GM12874 (cell line): Measurements from ENCODE around the gene MAFG.

Experiments used
- CTCF ChIP-seq: IDR thresholded peaks from 2 replicates; pipeline ENCODE4 v1.5.1; 2011; ENCODE audit warnings: low read depth, mild to moderate bottlenecking, control low read depth, low read length, moderate library complexity; ENCODE audit not compliant: insufficient read depth

Gene MAFG

GRCh38 chr17:81889602-81890001 is 37.9 kb downstream of the MAFG start:
- no peak for TF ChIP-seq CTCF

DNA sequence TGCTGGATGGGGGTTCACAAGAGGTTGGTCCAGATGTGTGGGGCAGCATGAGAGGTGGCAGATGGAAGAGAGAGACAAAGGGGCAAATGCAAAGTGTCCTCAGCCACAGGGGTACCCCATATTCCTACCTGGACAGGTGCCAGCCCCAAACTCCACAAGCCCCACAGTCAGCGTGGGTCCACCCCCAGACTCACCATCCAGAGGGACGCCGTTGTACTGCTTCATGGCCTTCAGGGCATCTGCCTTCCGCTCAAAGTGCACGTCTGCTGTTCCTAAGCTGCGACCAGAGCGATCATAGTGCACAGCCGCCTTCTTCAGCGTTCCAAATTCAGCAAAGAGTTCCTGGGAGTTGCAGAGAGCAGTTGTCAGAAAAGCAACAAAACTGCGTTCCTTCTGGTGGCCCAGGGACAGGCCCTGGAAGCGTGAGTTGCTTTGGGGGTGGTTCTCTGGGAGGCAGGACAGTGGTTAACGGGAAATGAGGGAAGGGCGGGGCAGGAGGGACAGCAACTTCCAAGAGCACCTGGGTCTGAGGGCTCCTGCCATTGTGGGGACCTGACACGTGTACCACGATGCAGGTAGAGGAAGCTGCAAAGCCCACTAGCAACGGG is 38.4 kb downstream of the MAFG start:
- no peak for TF ChIP-seq CTCF

DNA sequence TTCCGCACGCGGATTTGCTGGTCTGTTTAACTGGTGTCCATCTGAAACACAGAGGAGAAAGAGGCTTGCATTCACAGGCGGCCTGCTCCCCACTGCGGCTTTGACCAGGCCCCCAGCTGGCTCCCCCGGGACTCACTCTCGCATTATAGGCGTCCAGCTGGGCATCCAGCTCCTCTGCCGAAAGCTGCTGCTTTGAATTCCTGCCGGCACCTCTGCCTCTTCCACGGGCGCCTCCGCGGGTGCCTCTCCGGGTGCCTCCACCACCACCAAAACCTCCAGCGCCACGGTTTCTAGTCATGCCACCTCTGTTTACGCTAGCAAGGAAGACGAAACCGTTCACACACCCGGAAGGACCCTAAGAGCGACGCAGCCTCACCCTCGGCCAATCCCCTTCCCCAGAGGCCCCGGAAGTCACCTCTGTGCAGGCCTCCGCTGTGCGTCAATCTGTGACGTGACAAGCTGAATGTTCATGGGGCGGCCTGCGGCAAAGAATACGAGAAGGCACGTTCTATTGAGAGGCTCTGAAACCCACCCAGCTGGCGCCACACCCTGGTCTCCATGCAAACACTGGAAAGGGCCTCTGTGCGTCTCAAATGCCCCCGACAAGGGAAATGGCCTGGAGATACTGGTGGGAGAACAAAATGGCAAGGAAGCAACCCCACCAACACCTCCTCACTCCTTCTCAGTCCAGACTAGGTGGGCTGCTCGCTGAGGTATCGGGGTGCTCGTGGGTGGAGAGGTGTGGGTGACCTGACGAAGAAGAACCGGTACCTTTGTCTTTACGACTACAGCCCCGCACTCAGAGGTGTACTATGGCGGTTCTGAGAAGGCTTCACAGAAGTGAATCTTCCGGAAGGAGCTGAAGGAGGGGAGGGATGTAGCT is 39.2 kb downstream of the MAFG start:
- no peak for TF ChIP-seq CTCF

DNA sequence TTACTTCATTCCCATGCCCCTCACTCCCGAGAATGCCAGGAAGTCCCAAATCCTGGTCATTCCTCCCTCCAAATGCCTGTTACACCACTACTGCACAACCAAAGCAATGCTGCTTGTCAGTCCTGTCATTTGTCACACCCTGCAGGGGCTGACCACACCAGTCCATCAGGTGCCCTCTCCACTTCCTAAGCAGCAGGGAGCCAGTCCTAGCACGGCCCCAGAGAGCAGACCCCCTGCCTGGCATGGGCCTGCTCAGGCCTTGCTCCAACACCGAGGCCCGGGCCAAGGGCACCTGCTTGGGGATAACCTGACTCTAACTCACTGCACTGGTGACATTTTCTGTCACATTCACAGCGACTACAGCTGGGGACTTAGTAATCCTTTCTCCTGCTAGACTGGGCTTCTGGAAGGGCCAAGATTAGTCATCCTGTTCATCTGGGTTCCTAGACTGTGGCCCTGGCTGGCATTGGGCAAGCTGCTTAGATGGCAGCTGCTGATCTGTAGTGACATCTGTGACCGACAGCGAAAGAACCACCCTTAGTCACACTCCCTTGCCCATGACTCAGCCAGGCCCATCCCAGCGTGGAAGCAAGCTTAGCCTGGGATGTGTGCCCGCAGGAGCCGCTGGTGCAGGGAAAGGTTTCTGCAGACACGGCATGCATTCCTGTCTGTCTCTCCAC is 41.5 kb downstream of the MAFG start:
- no peak for TF ChIP-seq CTCF

GRCh38 chr17:81885454-81885853 is 42.1 kb downstream of the MAFG start:
- no peak for TF ChIP-seq CTCF

DNA sequence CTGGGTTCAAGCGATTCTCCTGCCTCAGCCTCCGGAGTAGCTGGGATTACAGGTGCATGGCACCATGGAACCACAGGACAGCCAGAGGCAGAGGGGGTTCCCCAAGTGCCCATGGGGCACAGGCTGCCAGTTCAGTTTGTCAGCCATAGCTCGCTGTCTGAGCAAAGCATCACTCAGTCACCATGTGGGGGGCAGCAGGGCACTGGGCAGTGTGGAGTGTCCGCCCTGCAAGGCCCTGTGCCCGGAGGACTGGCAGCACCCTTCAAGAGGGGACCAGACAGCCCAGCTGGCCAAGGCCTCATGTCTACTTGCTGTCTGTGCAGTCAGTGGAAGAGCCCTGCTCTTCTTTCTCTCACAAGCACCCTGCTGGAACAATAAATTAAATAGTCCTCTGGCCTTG is 42.6 kb downstream of the MAFG start:
- TF ChIP-seq CTCF, result no peak

DNA sequence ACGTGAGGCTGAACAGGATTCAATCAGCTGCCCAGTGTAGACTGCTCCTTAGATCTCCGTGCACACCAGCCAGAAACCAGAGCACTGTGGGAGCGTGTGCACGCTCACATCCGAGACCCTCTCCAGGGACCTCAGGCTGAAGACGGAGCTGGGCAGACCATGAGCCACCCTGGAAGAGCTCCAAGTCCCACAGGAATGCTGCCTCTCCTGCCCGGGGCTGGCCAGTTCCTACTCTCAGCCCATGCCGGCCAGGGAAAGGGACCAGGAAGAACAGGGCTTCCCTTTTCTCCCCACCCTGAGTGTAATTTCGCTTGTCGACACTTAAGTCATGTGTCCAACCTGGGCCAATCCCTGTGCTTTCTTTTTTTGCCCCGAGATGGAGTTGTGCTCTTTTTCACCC is 43.0 kb downstream of the MAFG start:
- TF ChIP-seq CTCF, result no peak
